A673 (cell line): ENCODE results near the gene REV3L. TPM values are rescaled to one million over a fixed set of nuclear protein-coding genes. Genes with fewer than 3 reads are reported as not detected.

ENCODE experiments used
- BruUV-seq: library from RNA; stranded (reverse); fragments of 400-500 nt; replicated peaks from 2 replicates; lab custom pipeline; 2021; lab: Mats Ljungman, UMichigan
- CTCF ChIA-PET: fragments of 300-600 bp; sonication (Branson Sonifier 250); formaldehyde crosslinking; loops from one replicate; lab custom pipeline; 2022; ENCODE audit warnings: antibody characterized with exemption; lab: Charles Lee
- POLR2A ChIA-PET: fragments of 300-600 bp; sonication (Branson Sonifier 250); formaldehyde crosslinking; loops from one replicate; lab custom pipeline; 2022; ENCODE audit warnings: antibody characterized with exemption; ENCODE audit not compliant: low non-redundant PET; lab: Charles Lee
- DNase-seq: peaks from one replicate; pipeline ENCODE4 v3.0.0-alpha.2; 2015; ENCODE audit warnings: low spot score
- H3K27ac ChIP-seq: fragments of 200-600 bp; sonication (generic); 2 replicates; pipeline ENCODE4 v1.5.1; 2016; ENCODE audit warnings: mixed run types, low read depth, mild to moderate bottlenecking, mixed read lengths, antibody characterized with exemption, low read length; ENCODE audit not compliant: poor library complexity, severe bottlenecking
- H3K27me3 ChIP-seq: fragments of 200-600 bp; sonication (generic); replicated peaks from 2 replicates; pipeline ENCODE4 v1.6.1; 2017; ENCODE audit warnings: mixed run types, low read depth, mild to moderate bottlenecking, mixed read lengths, antibody characterized with exemption, low read length; ENCODE audit not compliant: insufficient read depth, poor library complexity
- H3K36me3 ChIP-seq: fragments of 200-600 bp; sonication (generic); 2 replicates; pipeline ENCODE4 v1.6.1; 2016; ENCODE audit warnings: mixed run types, mild to moderate bottlenecking, mixed read lengths, antibody characterized with exemption, low read length; ENCODE audit not compliant: insufficient read depth, poor library complexity, severe bottlenecking
- H3K4me1 ChIP-seq: fragments of 200-600 bp; sonication (generic); 2 replicates; pipeline ENCODE4 v1.6.1; 2017; ENCODE audit warnings: mixed run types, mild to moderate bottlenecking, mixed read lengths, antibody characterized with exemption, low read length; ENCODE audit not compliant: insufficient read depth, poor library complexity, severe bottlenecking
- H3K4me3 ChIP-seq: fragments of 200-600 bp; sonication (generic); 2 replicates; pipeline ENCODE4 v1.5.1; 2016; ENCODE audit warnings: low read depth, mixed run types, mild to moderate bottlenecking, mixed read lengths, low read length; ENCODE audit not compliant: poor library complexity, severe bottlenecking
- H3K9me3 ChIP-seq: fragments of 200-600 bp; sonication (generic); 2 replicates; pipeline ENCODE4 v1.6.1; 2016; ENCODE audit warnings: mixed run types, low read depth, mild to moderate bottlenecking, mixed read lengths, antibody characterized with exemption, low read length; ENCODE audit not compliant: poor library complexity, severe bottlenecking
- EZH2 ChIP-seq: fragments of 200-600 bp; sonication (generic); IDR thresholded peaks from 2 replicates; pipeline ENCODE4 v1.6.1; 2017; ENCODE audit warnings: borderline replicate concordance, low read depth, mild to moderate bottlenecking, mixed read lengths, antibody characterized with exemption, low read length; ENCODE audit not compliant: poor library complexity, severe bottlenecking
- intact Hi-C: fragments of 100-400 bp; cut with micrococcal nuclease; formaldehyde crosslinking; loops from one replicate; pipeline ENCODE4 v1.10.0; 2022; ENCODE audit not compliant: unreplicated experiment
- total RNA-seq: library from RNA; stranded (reverse); gene quantifications from 2 replicates; pipeline ENCODE4 v1.2.3, GENCODE V29; 2021
- TF ChIP-seq, protein P1 (sequence below): fragments of 300-800, 200-600 bp; sonication (generic); conservative IDR thresholded peaks from 2 replicates; pipeline ENCODE4 v1.5.1; 2017; ENCODE audit warnings: low read depth, mild to moderate bottlenecking, antibody characterized with exemption, low read length, moderate library complexity, mixed read lengths

The REV3L gene
- total RNA-seq, 1 experiment from 2014 or later, result 24.0 TPM

DNA sequence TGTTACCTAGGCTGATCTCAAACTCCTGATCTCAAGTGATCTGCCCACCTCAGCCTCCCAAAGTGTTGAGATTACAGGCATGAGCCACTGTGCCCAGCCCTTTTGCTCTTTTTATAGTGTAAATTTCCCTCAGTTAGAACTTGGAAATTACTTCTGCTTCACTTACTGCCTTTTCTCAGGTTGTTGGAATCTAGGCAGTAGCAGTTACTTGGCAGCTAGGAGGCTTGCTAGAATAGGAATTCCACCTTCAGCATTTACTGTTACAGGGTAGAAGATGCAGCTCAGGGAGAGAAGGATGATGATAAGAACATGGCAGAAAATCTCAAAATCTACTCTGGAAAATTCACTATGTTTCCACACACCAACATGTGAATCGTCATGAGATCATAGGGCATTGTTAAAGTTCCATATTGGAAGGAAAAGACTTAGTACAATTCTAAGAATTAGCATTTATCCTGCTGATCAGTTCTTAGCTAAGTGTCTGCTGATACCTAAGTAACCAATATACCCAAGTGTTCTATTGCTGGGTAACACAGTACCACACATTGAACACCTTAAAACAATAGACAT lies 213.5 kb downstream of the REV3L start:
- H3K27ac ChIP-seq, result no peak overlapping the region
- TF ChIP-seq, protein P1, sequence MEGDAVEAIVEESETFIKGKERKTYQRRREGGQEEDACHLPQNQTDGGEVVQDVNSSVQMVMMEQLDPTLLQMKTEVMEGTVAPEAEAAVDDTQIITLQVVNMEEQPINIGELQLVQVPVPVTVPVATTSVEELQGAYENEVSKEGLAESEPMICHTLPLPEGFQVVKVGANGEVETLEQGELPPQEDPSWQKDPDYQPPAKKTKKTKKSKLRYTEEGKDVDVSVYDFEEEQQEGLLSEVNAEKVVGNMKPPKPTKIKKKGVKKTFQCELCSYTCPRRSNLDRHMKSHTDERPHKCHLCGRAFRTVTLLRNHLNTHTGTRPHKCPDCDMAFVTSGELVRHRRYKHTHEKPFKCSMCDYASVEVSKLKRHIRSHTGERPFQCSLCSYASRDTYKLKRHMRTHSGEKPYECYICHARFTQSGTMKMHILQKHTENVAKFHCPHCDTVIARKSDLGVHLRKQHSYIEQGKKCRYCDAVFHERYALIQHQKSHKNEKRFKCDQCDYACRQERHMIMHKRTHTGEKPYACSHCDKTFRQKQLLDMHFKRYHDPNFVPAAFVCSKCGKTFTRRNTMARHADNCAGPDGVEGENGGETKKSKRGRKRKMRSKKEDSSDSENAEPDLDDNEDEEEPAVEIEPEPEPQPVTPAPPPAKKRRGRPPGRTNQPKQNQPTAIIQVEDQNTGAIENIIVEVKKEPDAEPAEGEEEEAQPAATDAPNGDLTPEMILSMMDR, result no peak
- TF ChIP-seq EZH2, result no peak
- POLR2A ChIA-PET, result no interaction called here
- peaks cover 18% of the 10 kb centered on the region for H3K36me3 ChIP-seq
- BruUV-seq, result no TSS peak
- no peak for DNase-seq
- H3K4me3 ChIP-seq, result no peak overlapping the region
- no peaks in the 10 kb centered on the region for H3K9me3 ChIP-seq
- CTCF ChIA-PET, result no interaction called here
- no peaks in the 10 kb centered on the region for H3K4me1 ChIP-seq
- H3K27me3 ChIP-seq, result no peaks in the 10 kb centered on the region
- intact Hi-C loops, result no loop called here

GRCh38 chr6:111267764-111268333 lies 215.2 kb downstream of the REV3L start:
- BruUV-seq, result no TSS peak
- intact Hi-C loops, result no loop called here
- Histone ChIP-seq H3K27me3 (no peaks in the 10 kb centered on the region), H3K27ac (no peak overlapping the region), H3K4me1 (no peaks in the 10 kb centered on the region), H3K36me3 (peaks cover 18% of the 10 kb centered on the region), H3K4me3 (no peak overlapping the region), H3K9me3 (no peaks in the 10 kb centered on the region)
- TF ChIP-seq EZH2, result no peak
- TF ChIP-seq, protein P1, result no peak
- DNase-seq, result no peak
- ChIA-PET POLR2A (no interaction called here), CTCF (no interaction called here)

GRCh38 chr6:111266276-111266675 lies 216.7 kb downstream of the REV3L start:
- no peaks in the 10 kb centered on the region for H3K9me3 ChIP-seq
- DNase-seq, result no peak
- TF ChIP-seq, protein P1, result no peak
- no peak for TF ChIP-seq EZH2
- H3K27ac ChIP-seq, result no peak overlapping the region
- no peaks in the 10 kb centered on the region for H3K4me1 ChIP-seq
- no peak overlapping the region for H3K4me3 ChIP-seq
- peaks cover 18% of the 10 kb centered on the region for H3K36me3 ChIP-seq
- H3K27me3 ChIP-seq, result no peaks in the 10 kb centered on the region
- BruUV-seq, result no TSS peak
- ChIA-PET POLR2A (interaction anchor here (0.6 kb wide), 1 partner anchor 457 kb away, joined by 3 read pairs; no protein-coding TSS in a partner anchor), CTCF (no interaction called here)
- intact Hi-C loops, result no loop called here
